Measurements from ENCODE around the gene ANGEL2.

The ANGEL2 gene

DNA sequence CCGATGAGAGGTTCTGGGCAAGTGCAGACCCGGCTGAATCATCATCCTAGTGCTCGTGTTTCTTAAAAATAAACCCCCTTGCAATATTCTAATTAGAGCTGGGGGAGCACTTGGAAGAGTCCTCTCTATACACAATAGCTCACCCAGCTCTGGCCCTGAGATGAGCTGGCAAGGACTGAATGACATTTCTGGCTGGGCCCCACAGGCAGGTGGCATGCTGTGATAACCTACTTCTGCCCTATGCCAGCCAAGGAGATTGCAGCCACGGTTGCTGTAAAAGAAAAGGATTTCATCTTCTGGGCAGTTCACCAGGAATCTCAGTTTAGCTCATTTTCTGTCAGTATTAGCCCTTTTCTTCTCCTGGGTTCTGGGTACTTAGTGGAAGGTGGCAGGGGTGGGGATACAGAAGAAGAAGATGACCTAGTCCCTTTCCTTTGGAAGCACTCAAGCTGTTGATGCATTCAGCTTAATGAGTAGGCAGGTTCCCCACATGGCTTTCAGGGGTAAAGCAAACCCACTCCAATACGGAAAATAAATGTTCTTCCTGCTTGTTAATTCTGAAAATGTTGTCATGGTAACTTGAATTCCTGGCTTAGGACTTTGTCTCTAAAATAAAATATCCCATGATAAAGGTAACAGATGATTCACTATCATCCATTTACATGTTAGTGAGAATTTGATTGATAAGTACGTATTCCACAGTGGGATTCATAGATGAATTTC is 33.1 kb downstream of the ANGEL2 start:
- Histone ChIP-seq H2BK120ac (ENCODE audit: low read depth, low read length) (no peak overlapping the region), H3K27me3 (ENCODE audit: control insufficient read depth in 1 of 2, insufficient read depth in 1 of 2, low read length in 2 of 2) (peaks cover 0 to 67% of the 10 kb centered on the region in 2 experiments), H3K27ac (ENCODE audit: low read length, poor library complexity, severe bottlenecking) (no peak overlapping the region), H2AK5ac (ENCODE audit: low read length, severe bottlenecking) (no peak overlapping the region), H2AFZ (ENCODE audit: low read depth, low read length) (no peak overlapping the region), H2BK15ac (ENCODE audit: low read depth, poor library complexity, severe bottlenecking) (no peak overlapping the region), H2BK5ac (ENCODE audit: low read depth, low read length, poor library complexity, severe bottlenecking) (no peak overlapping the region), H3K4me3 (ENCODE audit: insufficient read depth in 1 of 2, low read depth in 1 of 2, low read length in 2 of 2) (no peak overlapping the region), H3K9me3 (ENCODE audit: control insufficient read depth, low read length) (no peaks in the 10 kb centered on the region), H3K4ac (ENCODE audit: low read depth in 1 of 2, low read length in 2 of 2) (no peak overlapping the region), H3K4me2 (ENCODE audit: low read length, poor library complexity, severe bottlenecking) (no peak overlapping the region), H3K79me1 (replicated peaks; ENCODE audit: low read length, poor library complexity, severe bottlenecking) (no peaks in the 10 kb centered on the region), H3K18ac (ENCODE audit: low read depth in 1 of 2, low read length in 2 of 2) (no peak overlapping the region), H4K91ac (ENCODE audit: low read length) (no peak overlapping the region), H3K4me1 (ENCODE audit: control insufficient read depth, insufficient read depth, low read depth, low read length) (peaks cover 7% of the 10 kb centered on the region), H2BK12ac (ENCODE audit: low read length in 2 of 2) (no peak overlapping the region), H3K23ac (ENCODE audit: low read length in 2 of 2) (peak overlapping the region in 1 of 2 experiments; percentile 18), H3K9ac (ENCODE audit: low read length) (no peak overlapping the region), H4K8ac (ENCODE audit: low read length) (no peak overlapping the region), H3K14ac (ENCODE audit: low read length in 2 of 2) (no peak overlapping the region), H3K36me3 (ENCODE audit: control insufficient read depth in 1 of 2, insufficient read depth in 2 of 2, low read depth in 1 of 2, low read length in 2 of 2) (no peaks in the 10 kb centered on the region)
- no peak for DNase-seq
- 91% methylated on average over 4 of the region's 6 CpGs for WGBS

DNA sequence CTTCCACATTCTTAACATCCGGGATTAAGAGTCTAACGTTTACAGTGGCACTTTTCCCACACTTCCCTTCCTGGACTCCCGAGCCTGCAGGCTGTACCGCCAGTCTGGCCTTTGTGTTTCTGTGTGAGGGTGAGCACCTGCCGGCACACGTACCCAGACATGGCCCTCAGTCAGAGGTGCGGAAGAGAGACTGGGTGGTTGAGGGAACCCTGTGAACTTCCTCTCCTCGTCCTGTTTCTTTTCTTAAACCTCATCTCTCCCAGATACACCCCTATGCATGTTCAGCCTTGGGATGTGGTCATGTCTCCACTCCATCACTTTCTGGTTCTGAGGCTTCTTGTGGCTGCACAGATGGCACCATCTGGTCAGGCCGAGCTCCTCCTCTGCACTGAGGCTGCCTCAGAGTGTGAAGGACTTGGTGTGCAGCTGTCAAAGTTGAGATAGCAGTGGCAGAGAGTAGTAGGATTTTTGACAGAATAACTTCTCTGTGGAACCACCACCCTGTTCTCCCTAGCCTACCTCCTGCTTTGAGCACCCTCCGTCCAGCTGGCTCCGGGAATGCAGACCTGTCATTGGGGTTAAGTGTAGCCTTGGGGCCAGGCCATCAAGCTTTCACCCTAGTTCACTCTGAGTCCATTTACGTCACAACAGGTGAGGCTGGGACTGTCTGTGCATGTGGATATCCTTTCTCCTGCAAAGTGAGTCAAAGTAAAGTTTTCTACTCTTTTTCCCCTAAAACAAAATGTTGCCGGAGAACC is 33.9 kb downstream of the ANGEL2 start:
- no peak for DNase-seq

DNA sequence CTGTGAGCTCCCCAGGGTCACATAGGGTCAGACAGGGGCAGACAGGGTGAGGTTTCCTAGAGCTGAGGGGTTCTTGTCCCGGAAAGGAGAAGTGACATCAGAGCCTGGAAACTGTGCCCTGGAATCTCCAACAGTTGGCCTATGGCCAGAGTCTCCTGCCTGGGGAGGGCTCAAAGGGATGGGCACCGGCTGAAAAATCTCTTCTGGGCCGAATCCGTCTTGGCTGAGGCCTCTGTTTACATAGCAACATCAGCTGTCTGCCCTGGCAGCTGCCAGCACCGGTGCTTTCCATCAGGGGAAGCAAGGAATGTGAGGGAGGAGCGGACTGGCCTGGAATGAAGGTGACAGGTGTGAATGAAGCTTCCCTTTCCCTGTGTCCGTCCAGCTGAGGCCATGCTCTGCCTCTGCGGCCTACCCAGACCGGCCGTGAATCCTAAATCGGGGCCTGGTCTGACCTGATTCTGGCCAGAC is 34.6 kb downstream of the ANGEL2 start:
- H2AK5ac ChIP-seq (ENCODE audit: low read length, severe bottlenecking), result no peak overlapping the region
- no peaks in the 10 kb centered on the region for H3K79me1 ChIP-seq (replicated peaks; ENCODE audit: low read length, poor library complexity, severe bottlenecking)
- no peak overlapping the region for H3K27ac ChIP-seq (ENCODE audit: low read length, poor library complexity, severe bottlenecking)
- peaks cover 0 to 81% of the 10 kb centered on the region in 2 experiments for H3K27me3 ChIP-seq (ENCODE audit: control insufficient read depth in 1 of 2, insufficient read depth in 1 of 2, low read length in 2 of 2)
- H3K36me3 ChIP-seq (ENCODE audit: control insufficient read depth in 1 of 2, insufficient read depth in 2 of 2, low read depth in 1 of 2, low read length in 2 of 2), result peaks cover 0 to 2% of the 10 kb centered on the region in 2 experiments
- no peak overlapping the region for H4K91ac ChIP-seq (ENCODE audit: low read length)
- no peak overlapping the region for H3K4me2 ChIP-seq (ENCODE audit: low read length, poor library complexity, severe bottlenecking)
- H3K9ac ChIP-seq (ENCODE audit: low read length), result no peak overlapping the region
- no peak overlapping the region for H3K18ac ChIP-seq (ENCODE audit: low read depth in 1 of 2, low read length in 2 of 2)
- H2AFZ ChIP-seq (ENCODE audit: low read depth, low read length), result no peak overlapping the region
- no peak overlapping the region for H2BK12ac ChIP-seq (ENCODE audit: low read length in 2 of 2)
- 82% methylated on average over 11 of the region's 11 CpGs for WGBS
- H2BK15ac ChIP-seq (ENCODE audit: low read depth, poor library complexity, severe bottlenecking), result no peak overlapping the region
- DNase-seq, result no peak
- H3K4ac ChIP-seq (ENCODE audit: low read depth in 1 of 2, low read length in 2 of 2), result no peak overlapping the region
- H2BK120ac ChIP-seq (ENCODE audit: low read depth, low read length), result no peak overlapping the region
- H3K9me3 ChIP-seq (ENCODE audit: control insufficient read depth, low read length), result no peaks in the 10 kb centered on the region
- no peak overlapping the region for H2BK5ac ChIP-seq (ENCODE audit: low read depth, low read length, poor library complexity, severe bottlenecking)
- H3K4me3 ChIP-seq (ENCODE audit: insufficient read depth in 1 of 2, low read depth in 1 of 2, low read length in 2 of 2), result no peak overlapping the region
- H4K8ac ChIP-seq (ENCODE audit: low read length), result no peak overlapping the region
- peaks cover 7% of the 10 kb centered on the region for H3K4me1 ChIP-seq (ENCODE audit: control insufficient read depth, insufficient read depth, low read depth, low read length)
- no peak overlapping the region for H3K14ac ChIP-seq (ENCODE audit: low read length in 2 of 2)
- no peak overlapping the region for H3K23ac ChIP-seq (ENCODE audit: low read length in 2 of 2)

More for the DNA sequence above, 33.9 kb downstream of the ANGEL2 start:
- no peak overlapping the region for H3K14ac ChIP-seq (ENCODE audit: low read length in 2 of 2)
- no peak overlapping the region for H4K8ac ChIP-seq (ENCODE audit: low read length)
- no peak overlapping the region for H2BK12ac ChIP-seq (ENCODE audit: low read length in 2 of 2)
- H3K18ac ChIP-seq (ENCODE audit: low read depth in 1 of 2, low read length in 2 of 2), result no peak overlapping the region
- no peaks in the 10 kb centered on the region for H3K9me3 ChIP-seq (ENCODE audit: control insufficient read depth, low read length)
- no peak overlapping the region for H3K4ac ChIP-seq (ENCODE audit: low read depth in 1 of 2, low read length in 2 of 2)
- H2BK15ac ChIP-seq (ENCODE audit: low read depth, poor library complexity, severe bottlenecking), result no peak overlapping the region
- no peak overlapping the region for H2AK5ac ChIP-seq (ENCODE audit: low read length, severe bottlenecking)
- no peak overlapping the region for H3K9ac ChIP-seq (ENCODE audit: low read length)
- no peak overlapping the region for H3K27ac ChIP-seq (ENCODE audit: low read length, poor library complexity, severe bottlenecking)
- H3K4me2 ChIP-seq (ENCODE audit: low read length, poor library complexity, severe bottlenecking), result no peak overlapping the region
- H2AFZ ChIP-seq (ENCODE audit: low read depth, low read length), result no peak overlapping the region
- no peak overlapping the region for H3K23ac ChIP-seq (ENCODE audit: low read length in 2 of 2)
- H4K91ac ChIP-seq (ENCODE audit: low read length), result no peak overlapping the region
- H2BK120ac ChIP-seq (ENCODE audit: low read depth, low read length), result no peak overlapping the region
- no peaks in the 10 kb centered on the region for H3K79me1 ChIP-seq (replicated peaks; ENCODE audit: low read length, poor library complexity, severe bottlenecking)
- H3K36me3 ChIP-seq (ENCODE audit: control insufficient read depth in 1 of 2, insufficient read depth in 2 of 2, low read depth in 1 of 2, low read length in 2 of 2), result peaks cover 0 to 2% of the 10 kb centered on the region in 2 experiments
- H2BK5ac ChIP-seq (ENCODE audit: low read depth, low read length, poor library complexity, severe bottlenecking), result no peak overlapping the region
- WGBS, result 88% methylated on average over 10 of the region's 13 CpGs
- H3K27me3 ChIP-seq (ENCODE audit: control insufficient read depth in 1 of 2, insufficient read depth in 1 of 2, low read length in 2 of 2), result peaks cover 0 to 75% of the 10 kb centered on the region in 2 experiments
- H3K4me1 ChIP-seq (ENCODE audit: control insufficient read depth, insufficient read depth, low read depth, low read length), result peaks cover 7% of the 10 kb centered on the region
- no peak overlapping the region for H3K4me3 ChIP-seq (ENCODE audit: insufficient read depth in 1 of 2, low read depth in 1 of 2, low read length in 2 of 2)

DNA sequence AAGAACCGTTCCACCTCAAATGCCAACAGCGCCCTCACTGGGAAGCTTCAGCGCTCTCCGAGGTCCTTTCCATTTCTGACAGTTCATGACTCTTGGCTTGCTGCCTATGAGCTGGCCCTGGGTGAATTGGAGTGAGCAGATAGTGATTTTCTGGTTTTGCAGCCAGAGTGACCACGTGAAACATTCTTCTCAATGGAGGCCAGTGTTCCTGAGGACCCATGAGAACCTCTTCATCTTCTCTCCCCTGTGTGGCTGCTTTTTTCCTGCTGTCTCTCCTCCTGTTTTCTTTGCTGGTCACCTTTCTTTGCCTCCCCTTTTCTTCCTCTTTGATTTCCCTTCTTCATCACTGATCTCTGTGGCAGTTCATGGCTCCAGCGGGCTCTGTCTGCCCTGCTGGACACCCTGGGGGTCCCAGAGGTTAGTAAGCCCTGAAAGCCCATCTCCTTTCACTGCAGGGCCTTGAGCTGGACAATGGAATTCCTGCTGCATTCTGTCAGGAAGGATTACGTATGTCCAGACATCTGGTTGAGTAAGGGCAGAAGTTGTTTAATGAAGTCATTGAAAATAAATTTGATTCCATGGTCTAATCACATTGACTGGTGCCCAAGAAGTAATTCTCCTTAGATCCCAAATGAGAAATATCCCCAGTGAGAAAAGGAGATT is 35.4 kb downstream of the ANGEL2 start:
- Histone ChIP-seq H3K23ac (ENCODE audit: low read length in 2 of 2) (no peak overlapping the region), H2BK120ac (ENCODE audit: low read depth, low read length) (no peak overlapping the region), H3K4ac (ENCODE audit: low read depth in 1 of 2, low read length in 2 of 2) (no peak overlapping the region), H3K27ac (ENCODE audit: low read length, poor library complexity, severe bottlenecking) (no peak overlapping the region), H3K27me3 (ENCODE audit: control insufficient read depth in 1 of 2, insufficient read depth in 1 of 2, low read length in 2 of 2) (peaks cover 0 to 81% of the 10 kb centered on the region in 2 experiments), H2AK5ac (ENCODE audit: low read length, severe bottlenecking) (no peak overlapping the region), H2BK12ac (ENCODE audit: low read length in 2 of 2) (no peak overlapping the region), H3K36me3 (ENCODE audit: control insufficient read depth in 1 of 2, insufficient read depth in 2 of 2, low read depth in 1 of 2, low read length in 2 of 2) (peaks cover 0 to 2% of the 10 kb centered on the region in 2 experiments), H3K4me1 (ENCODE audit: control insufficient read depth, insufficient read depth, low read depth, low read length) (peaks cover 7% of the 10 kb centered on the region), H4K91ac (ENCODE audit: low read length) (no peak overlapping the region), H3K79me1 (replicated peaks; ENCODE audit: low read length, poor library complexity, severe bottlenecking) (no peaks in the 10 kb centered on the region), H2BK15ac (ENCODE audit: low read depth, poor library complexity, severe bottlenecking) (no peak overlapping the region), H3K4me2 (ENCODE audit: low read length, poor library complexity, severe bottlenecking) (no peak overlapping the region), H2BK5ac (ENCODE audit: low read depth, low read length, poor library complexity, severe bottlenecking) (no peak overlapping the region), H4K8ac (ENCODE audit: low read length) (no peak overlapping the region), H2AFZ (ENCODE audit: low read depth, low read length) (no peak overlapping the region), H3K18ac (ENCODE audit: low read depth in 1 of 2, low read length in 2 of 2) (no peak overlapping the region), H3K4me3 (ENCODE audit: insufficient read depth in 1 of 2, low read depth in 1 of 2, low read length in 2 of 2) (no peak overlapping the region), H3K9me3 (ENCODE audit: control insufficient read depth, low read length) (no peaks in the 10 kb centered on the region), H3K14ac (ENCODE audit: low read length in 2 of 2) (no peak overlapping the region), H3K9ac (ENCODE audit: low read length) (no peak overlapping the region)
- DNase-seq, result peak; percentile 31
- 76% methylated on average over 7 of the region's 7 CpGs for WGBS
